ENCODE measurements around the gene ROPN1L.

DNA sequence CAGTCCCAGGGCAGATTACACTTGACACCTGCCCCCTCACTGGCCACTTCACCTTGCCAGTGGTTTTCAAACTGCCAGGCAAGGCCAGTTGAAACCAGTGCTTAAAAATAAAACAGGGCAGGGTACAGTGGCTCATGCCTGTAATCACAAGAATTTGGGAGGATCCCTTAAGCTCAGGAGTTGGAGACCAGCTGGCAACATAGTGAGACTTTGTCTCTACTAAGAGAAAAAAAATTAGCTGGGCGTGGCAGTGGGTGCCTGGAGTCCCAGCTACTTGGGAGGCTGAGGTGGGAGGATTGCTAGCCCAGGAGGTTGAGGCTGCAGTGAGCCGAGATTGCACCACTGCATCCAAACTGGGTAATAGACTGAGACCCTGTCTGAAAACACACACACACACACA is 58.1 kb downstream of the ROPN1L start:
- TF ChIP-seq POLR2A (IDR thresholded peaks at IDR 0.05): no peak
- TF ChIP-seq, protein P1, sequence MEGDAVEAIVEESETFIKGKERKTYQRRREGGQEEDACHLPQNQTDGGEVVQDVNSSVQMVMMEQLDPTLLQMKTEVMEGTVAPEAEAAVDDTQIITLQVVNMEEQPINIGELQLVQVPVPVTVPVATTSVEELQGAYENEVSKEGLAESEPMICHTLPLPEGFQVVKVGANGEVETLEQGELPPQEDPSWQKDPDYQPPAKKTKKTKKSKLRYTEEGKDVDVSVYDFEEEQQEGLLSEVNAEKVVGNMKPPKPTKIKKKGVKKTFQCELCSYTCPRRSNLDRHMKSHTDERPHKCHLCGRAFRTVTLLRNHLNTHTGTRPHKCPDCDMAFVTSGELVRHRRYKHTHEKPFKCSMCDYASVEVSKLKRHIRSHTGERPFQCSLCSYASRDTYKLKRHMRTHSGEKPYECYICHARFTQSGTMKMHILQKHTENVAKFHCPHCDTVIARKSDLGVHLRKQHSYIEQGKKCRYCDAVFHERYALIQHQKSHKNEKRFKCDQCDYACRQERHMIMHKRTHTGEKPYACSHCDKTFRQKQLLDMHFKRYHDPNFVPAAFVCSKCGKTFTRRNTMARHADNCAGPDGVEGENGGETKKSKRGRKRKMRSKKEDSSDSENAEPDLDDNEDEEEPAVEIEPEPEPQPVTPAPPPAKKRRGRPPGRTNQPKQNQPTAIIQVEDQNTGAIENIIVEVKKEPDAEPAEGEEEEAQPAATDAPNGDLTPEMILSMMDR (IDR thresholded peaks at IDR 0.05): no peak
